GM18867 (cell line): ENCODE measurements around the gene FGFRL1.

Experiments used
- ATAC-seq: cut with Tn5 transposase; IDR thresholded peaks from one replicate; pipeline ENCODE4 v1.9.1; 2021; ENCODE audit warnings: mild to moderate bottlenecking, moderate library complexity; ENCODE audit not compliant: unreplicated experiment

Gene FGFRL1

GRCh38 chr4:1004557-1005485, 6.6 kb upstream of the FGFRL1 start:
- ATAC-seq = no peak

GRCh38 chr4:1006856-1007255, 4.6 kb upstream of the FGFRL1 start:
- ATAC-seq = no peak

- peak; percentile 15 for ATAC-seq
These were observed 2.4 kb upstream of the FGFRL1 start for GRCh38 chr4:1008840-1009541.

- ATAC-seq = peak; percentile 41
These were observed 1.7 kb upstream of the FGFRL1 start for GRCh38 chr4:1009542-1010394.

- no peak for ATAC-seq
These were observed 918 bp upstream of the FGFRL1 start for GRCh38 chr4:1010395-1011021.

- no peak for ATAC-seq
These were observed 224 bp downstream of the FGFRL1 start for GRCh38 chr4:1011666-1012033.

GRCh38 chr4:1012034-1012739, 761 bp downstream of the FGFRL1 start:
- ATAC-seq = no peak

GRCh38 chr4:1013225-1014073, 2.0 kb downstream of the FGFRL1 start:
- no peak for ATAC-seq

- no peak for ATAC-seq
These were observed 3.1 kb downstream of the FGFRL1 start for GRCh38 chr4:1014291-1015167.

- ATAC-seq = no peak
These were observed 3.8 kb downstream of the FGFRL1 start for GRCh38 chr4:1015179-1015578.

GRCh38 chr4:1015746-1016145, 4.3 kb downstream of the FGFRL1 start:
- no peak for ATAC-seq

GRCh38 chr4:1017211-1017610, 5.8 kb downstream of the FGFRL1 start:
- ATAC-seq = no peak

GRCh38 chr4:1017706-1018105, 6.3 kb downstream of the FGFRL1 start:
- ATAC-seq = no peak

- ATAC-seq = no peak
These were observed 7.0 kb downstream of the FGFRL1 start for GRCh38 chr4:1018147-1019020.

- no peak for ATAC-seq
These were observed 7.9 kb downstream of the FGFRL1 start for GRCh38 chr4:1019320-1019719.

- ATAC-seq = no peak
These were observed 8.5 kb downstream of the FGFRL1 start for GRCh38 chr4:1019729-1020470.
